SK-N-SH (cell line): ENCODE measurements around the gene DMD. TPM values are rescaled to one million over a fixed set of nuclear protein-coding genes. Genes with fewer than 3 reads are reported as not detected.

ENCODE experiments used
- CTCF ChIA-PET: fragments of 300-600, 350-600 bp; formaldehyde crosslinking; extraction: SDS; loops from one replicate; lab custom pipeline; 2021; lab: Yijun Ruan, JAX
- POLR2A ChIA-PET: fragments of 350-600 bp; sonication (Branson Sonifier 250); formaldehyde crosslinking; extraction: SDS; loops from one replicate; lab custom pipeline; 2020; ENCODE audit warnings: antibody characterized with exemption, inconsistent platforms; lab: Yijun Ruan, JAX
- DNase-seq: peaks from one replicate; pipeline ENCODE4 v3.0.0; 2012
- H2AFZ ChIP-seq: fragments of 200-600 bp; sonication (generic); 2 replicates; pipeline ENCODE4 v1.8.1; 2016; ENCODE audit warnings: antibody characterized with exemption, mild to moderate bottlenecking, low read depth
- H3F3A ChIP-seq: fragments of 200-600 bp; sonication (generic); replicated peaks from 2 replicates; pipeline ENCODE3; 2016; ENCODE audit warnings: antibody characterized with exemption, mild to moderate bottlenecking; ENCODE audit not compliant: insufficient read depth
- H3K27ac ChIP-seq, 2 experiments: fragments of 200-500 bp in 1 of 2; fragments of 200-600 bp in 1 of 2; sonication (Bioruptor generic) in 1 of 2; sonication (generic), shearing (Covaris generic) in 1 of 2; 2 replicates each; pipeline versions ENCODE4 v1.5.1 to v1.6.1; 2014 to 2016; ENCODE audit warnings: low read depth in 2 of 2, inconsistent platforms in 1 of 2, low read length in 1 of 2, mild to moderate bottlenecking in 1 of 2, mixed read lengths in 1 of 2
- H3K27me3 ChIP-seq: fragments of 200-600 bp; sonication (generic), shearing (Covaris generic); 2 replicates; pipeline ENCODE4 v1.6.1; 2016; ENCODE audit warnings: mixed run types; ENCODE audit not compliant: insufficient read depth
- H3K36me3 ChIP-seq, 2 experiments: fragments of 200-500 bp in 1 of 2; fragments of 200-600 bp in 1 of 2; sonication (Bioruptor generic) in 1 of 2; sonication (generic) in 1 of 2; replicated peaks in 1 of 2; 2 replicates each; pipeline versions ENCODE3 to v1.5.1; 2014 to 2016; ENCODE audit warnings: low read length in 1 of 2, mild to moderate bottlenecking in 1 of 2; ENCODE audit not compliant: insufficient read depth in 2 of 2, control insufficient read depth in 1 of 2
- H3K4me1 ChIP-seq, 2 experiments: fragments of 200-500 bp in 1 of 2; fragments of 200-600 bp in 1 of 2; sonication (Bioruptor generic) in 1 of 2; sonication (generic), shearing (Covaris generic) in 1 of 2; 2 replicates each; pipeline versions ENCODE4 v1.5.1 to v1.6.1; 2014 to 2016; ENCODE audit warnings: low read depth in 1 of 2, low read length in 1 of 2, mixed run types in 1 of 2; ENCODE audit not compliant: insufficient read depth in 2 of 2, control insufficient read depth in 1 of 2
- H3K4me2 ChIP-seq: fragments of 200-600 bp; sonication (generic), shearing (Covaris generic); 2 replicates; pipeline ENCODE4 v1.6.1; 2017; ENCODE audit warnings: mixed run types
- H3K4me3 ChIP-seq, 2 experiments: fragments of 200-500 bp in 1 of 2; fragments of 200-600 bp in 1 of 2; sonication (Bioruptor generic) in 1 of 2; sonication (generic), shearing (Covaris generic) in 1 of 2; 2 replicates each; pipeline versions ENCODE4 v1.5.1 to v1.8.1; 2014 to 2016; ENCODE audit warnings: low read depth in 2 of 2, inconsistent platforms in 1 of 2, low read length in 1 of 2, mild to moderate bottlenecking in 1 of 2, mixed read lengths in 1 of 2, moderate library complexity in 1 of 2
- H3K79me2 ChIP-seq: fragments of 200-600 bp; sonication (generic); 2 replicates; pipeline ENCODE4 v1.8.1; 2017; ENCODE audit warnings: mild to moderate bottlenecking; ENCODE audit not compliant: insufficient read depth
- H3K9ac ChIP-seq: fragments of 200-600 bp; sonication (generic); 2 replicates; pipeline ENCODE4 v1.6.1; 2017; ENCODE audit warnings: mixed run types
- H3K9me2 ChIP-seq: fragments of 200-600 bp; sonication (generic); 2 replicates; pipeline ENCODE4 v1.6.1; 2017; ENCODE audit warnings: mixed run types
- H3K9me3 ChIP-seq: fragments of 200-600 bp; sonication (generic); 2 replicates; pipeline ENCODE4 v1.6.1; 2017; ENCODE audit warnings: mixed run types, mild to moderate bottlenecking, moderate library complexity
- H4K20me1 ChIP-seq: fragments of 200-600 bp; sonication (generic); 2 replicates; pipeline ENCODE4 v1.6.1; 2017; ENCODE audit warnings: mild to moderate bottlenecking, mixed run types; ENCODE audit not compliant: insufficient read depth
- CHD2 ChIP-seq: fragments of 150-350 bp; IDR thresholded peaks from 2 replicates; pipeline ENCODE4 v1.6.1; 2018; ENCODE audit warnings: low read length; ENCODE audit not compliant: partially characterized antibody
- EP300 ChIP-seq, 2 experiments: IDR thresholded peaks; 2 replicates each; pipeline versions ENCODE4 v1.4.0 to v1.6.1; 2012; ENCODE audit warnings: borderline replicate concordance in 1 of 2, low read depth in 1 of 2, low read length in 1 of 2
- FOSL2 ChIP-seq: IDR thresholded peaks from 2 replicates; pipeline ENCODE4 v1.4.0; 2012; ENCODE audit warnings: low read depth, mild to moderate bottlenecking, moderate library complexity, borderline replicate concordance
- FOXJ3 ChIP-seq: sonication (generic); formaldehyde crosslinking; IDR thresholded peaks from 2 replicates; pipeline ENCODE4 v1.5.1; 2020; ENCODE audit warnings: mild to moderate bottlenecking, missing genetic modification reagents
- FOXM1 ChIP-seq: IDR thresholded peaks from 2 replicates; pipeline ENCODE4 v1.4.0; 2012; ENCODE audit warnings: low read depth, mild to moderate bottlenecking
- GABPA ChIP-seq: IDR thresholded peaks from 2 replicates; pipeline ENCODE4 v1.4.0; 2012; ENCODE audit warnings: low read depth, mild to moderate bottlenecking
- GATA2 ChIP-seq: sonication (generic); formaldehyde crosslinking; IDR thresholded peaks from 2 replicates; pipeline ENCODE4 v1.5.0; 2020; ENCODE audit warnings: mild to moderate bottlenecking, missing genetic modification reagents
- MEF2A ChIP-seq: IDR thresholded peaks from 2 replicates; pipeline ENCODE4 v1.4.0; 2012; ENCODE audit warnings: low read depth, borderline replicate concordance
- NFIC ChIP-seq: IDR thresholded peaks from 2 replicates; pipeline ENCODE4 v1.4.0; 2012; ENCODE audit warnings: borderline replicate concordance
- RFX5 ChIP-seq: IDR thresholded peaks from 2 replicates; pipeline ENCODE4 v1.6.1; 2012; ENCODE audit warnings: mild to moderate bottlenecking, improper control_type of control experiment, low read length
- RXRA ChIP-seq: IDR thresholded peaks from 2 replicates; pipeline ENCODE4 v1.4.0; 2012; ENCODE audit warnings: low read depth, mild to moderate bottlenecking, borderline replicate concordance
- SIN3A ChIP-seq: IDR thresholded peaks from 2 replicates; pipeline ENCODE4 v1.6.1; 2012; ENCODE audit warnings: low read depth, mild to moderate bottlenecking, low read length, moderate library complexity, borderline replicate concordance
- SMC3 ChIP-seq: IDR thresholded peaks from 2 replicates; pipeline ENCODE4 v1.6.1; 2012; ENCODE audit warnings: low read depth, low read length, improper control_type of control experiment
- TAF1 ChIP-seq: IDR thresholded peaks from 2 replicates; pipeline ENCODE4 v1.6.1; 2012; ENCODE audit warnings: low read depth, mild to moderate bottlenecking, low read length, moderate library complexity, borderline replicate concordance
- TCF12 ChIP-seq: IDR thresholded peaks from 2 replicates; pipeline ENCODE4 v1.4.0; 2012
- TEAD4 ChIP-seq: IDR thresholded peaks from 2 replicates; pipeline ENCODE4 v1.4.0; 2012; ENCODE audit warnings: mild to moderate bottlenecking, borderline replicate concordance; ENCODE audit not compliant: insufficient read depth
- whole genome bisulfite sequencing: methylation state at CpG from one replicate; pipeline ENCODE4 v1.1.6; 2017; ENCODE audit warnings: low lambda C conversion rate; 5-methylcytosine and 5-hydroxymethylcytosine counted together
- polyA plus RNA-seq, 3 experiments: library from polyadenylated mRNA; depleted of rRNA; stranded (reverse); fragments of >200 nt; gene quantifications; 2 replicates each; pipeline ENCODE4 v1.2.3, GENCODE V29; 2012
- TF ChIP-seq, protein P1 (sequence below): fragments of 200-600 bp; sonication (generic); IDR thresholded peaks from 2 replicates; pipeline ENCODE4 v1.6.1; 2017; ENCODE audit warnings: antibody characterized with exemption, mild to moderate bottlenecking, moderate library complexity
- TF ChIP-seq, protein P2 (sequence below): IDR thresholded peaks from 2 replicates; pipeline ENCODE4; 2012
- TF ChIP-seq, protein P3 (sequence below): fragments of 150-350 bp; IDR thresholded peaks from 2 replicates; pipeline ENCODE4 v1.6.1; 2016; ENCODE audit warnings: mild to moderate bottlenecking, low read depth, low read length
- TF ChIP-seq, protein P4 (sequence below): IDR thresholded peaks from 2 replicates; pipeline ENCODE4 v1.4.0; 2012; ENCODE audit warnings: low read depth, borderline replicate concordance

The DMD gene
- polyA plus RNA-seq, 1 of the 3 experiments (the other 2 are of a cell fraction) = 3.9 TPM

DNA sequence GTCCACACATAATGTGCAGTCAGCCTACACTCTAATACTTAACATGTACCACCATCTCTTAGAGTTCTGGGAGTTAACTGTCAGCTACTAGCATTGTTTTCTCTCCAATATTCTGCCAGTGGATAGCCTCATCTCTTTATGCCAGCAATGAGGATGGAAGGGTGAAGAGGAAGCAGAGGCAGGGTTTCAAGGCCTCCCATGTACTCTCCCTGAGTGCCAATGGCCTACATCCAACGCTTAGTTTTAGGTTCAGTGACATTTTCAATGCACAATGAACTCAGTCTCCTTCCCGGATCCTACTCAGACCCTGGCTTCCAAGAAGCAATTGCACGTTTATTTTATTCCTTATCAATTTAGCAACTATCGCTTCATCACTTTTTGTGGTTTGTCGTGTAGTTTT lies 686.1 kb downstream of the DMD start:
- no peaks in the 10 kb centered on the region for H3F3A ChIP-seq
- POLR2A ChIA-PET = no interaction called here
- H4K20me1 ChIP-seq = no peaks in the 10 kb centered on the region
- no peak for TF ChIP-seq GABPA
- H3K4me3 ChIP-seq = no peak overlapping the region
- no peak overlapping the region for H3K4me2 ChIP-seq
- H2AFZ ChIP-seq = no peak overlapping the region
- WGBS = 9% methylated on average over 5 of the region's 5 CpGs
- no peaks in the 10 kb centered on the region for H3K9me2 ChIP-seq
- H3K27ac ChIP-seq = peak overlapping the region in 1 of 2 experiments; percentile 91; a peak in 2 of 4 replicates
- DNase-seq = no peak
- no peaks in the 10 kb centered on the region for H3K79me2 ChIP-seq
- no peaks in the 10 kb centered on the region for H3K36me3 ChIP-seq
- CTCF ChIA-PET = no interaction called here
- H3K4me1 ChIP-seq = peaks cover 0 to 3% of the 10 kb centered on the region in 2 experiments; a peak in 2 of 4 replicates
- H3K9ac ChIP-seq = no peak overlapping the region
- no peaks in the 10 kb centered on the region for H3K9me3 ChIP-seq
- no peaks in the 10 kb centered on the region for H3K27me3 ChIP-seq

DNA sequence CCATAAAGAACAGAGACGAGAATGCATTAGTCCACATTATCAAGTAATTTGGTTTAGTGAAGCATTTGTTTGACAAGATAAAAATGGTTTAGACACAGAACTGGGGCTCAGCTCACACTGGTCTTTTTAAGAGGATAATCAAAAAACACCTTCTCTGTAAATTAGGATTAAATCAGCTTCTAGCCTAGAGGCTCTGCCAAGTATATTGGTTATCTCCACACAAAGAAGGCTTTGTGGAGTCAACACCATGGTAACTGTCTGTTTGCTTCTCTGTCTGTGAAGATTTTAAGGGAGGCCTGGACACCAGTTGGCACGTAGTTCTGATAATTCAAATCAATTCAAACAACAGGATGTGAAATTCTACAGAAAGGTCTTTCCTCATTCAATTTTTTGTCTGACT lies 687.0 kb downstream of the DMD start:
- Histone ChIP-seq H3K27ac (peak overlapping the region in 1 of 2 experiments; percentile 91; a peak in 2 of 4 replicates), H3K79me2 (no peaks in the 10 kb centered on the region), H3K36me3 (no peaks in the 10 kb centered on the region), H3K9me2 (no peaks in the 10 kb centered on the region), H3F3A (no peaks in the 10 kb centered on the region), H3K4me1 (peaks cover 0 to 3% of the 10 kb centered on the region in 2 experiments; a peak in 2 of 4 replicates), H3K9ac (no peak overlapping the region), H3K9me3 (no peaks in the 10 kb centered on the region), H2AFZ (no peak overlapping the region), H3K4me3 (no peak overlapping the region), H3K4me2 (no peak overlapping the region), H3K27me3 (no peaks in the 10 kb centered on the region), H4K20me1 (no peaks in the 10 kb centered on the region)
- peak; percentile 58; the same call in 1 of the 2 replicates for TF ChIP-seq FOXJ3 (CRISPR knock-in tag)
- peak; percentile 78 for TF ChIP-seq GATA2
- no peak for TF ChIP-seq NFIC
- no peak for TF ChIP-seq FOXM1
- no peak for TF ChIP-seq RFX5
- TF ChIP-seq EP300 (IDR thresholded peaks at IDR 0.05; ENCODE audit: borderline replicate concordance in 1 of 2, low read depth in 1 of 2, low read length in 1 of 2) = peak in 1 of 2 experiments; percentile 57; a peak in 1 of 4 replicates
- TF ChIP-seq RXRA = no peak
- TF ChIP-seq TEAD4 = no peak
- TF ChIP-seq, protein P1, sequence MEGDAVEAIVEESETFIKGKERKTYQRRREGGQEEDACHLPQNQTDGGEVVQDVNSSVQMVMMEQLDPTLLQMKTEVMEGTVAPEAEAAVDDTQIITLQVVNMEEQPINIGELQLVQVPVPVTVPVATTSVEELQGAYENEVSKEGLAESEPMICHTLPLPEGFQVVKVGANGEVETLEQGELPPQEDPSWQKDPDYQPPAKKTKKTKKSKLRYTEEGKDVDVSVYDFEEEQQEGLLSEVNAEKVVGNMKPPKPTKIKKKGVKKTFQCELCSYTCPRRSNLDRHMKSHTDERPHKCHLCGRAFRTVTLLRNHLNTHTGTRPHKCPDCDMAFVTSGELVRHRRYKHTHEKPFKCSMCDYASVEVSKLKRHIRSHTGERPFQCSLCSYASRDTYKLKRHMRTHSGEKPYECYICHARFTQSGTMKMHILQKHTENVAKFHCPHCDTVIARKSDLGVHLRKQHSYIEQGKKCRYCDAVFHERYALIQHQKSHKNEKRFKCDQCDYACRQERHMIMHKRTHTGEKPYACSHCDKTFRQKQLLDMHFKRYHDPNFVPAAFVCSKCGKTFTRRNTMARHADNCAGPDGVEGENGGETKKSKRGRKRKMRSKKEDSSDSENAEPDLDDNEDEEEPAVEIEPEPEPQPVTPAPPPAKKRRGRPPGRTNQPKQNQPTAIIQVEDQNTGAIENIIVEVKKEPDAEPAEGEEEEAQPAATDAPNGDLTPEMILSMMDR = no peak
- TF ChIP-seq, protein P2, sequence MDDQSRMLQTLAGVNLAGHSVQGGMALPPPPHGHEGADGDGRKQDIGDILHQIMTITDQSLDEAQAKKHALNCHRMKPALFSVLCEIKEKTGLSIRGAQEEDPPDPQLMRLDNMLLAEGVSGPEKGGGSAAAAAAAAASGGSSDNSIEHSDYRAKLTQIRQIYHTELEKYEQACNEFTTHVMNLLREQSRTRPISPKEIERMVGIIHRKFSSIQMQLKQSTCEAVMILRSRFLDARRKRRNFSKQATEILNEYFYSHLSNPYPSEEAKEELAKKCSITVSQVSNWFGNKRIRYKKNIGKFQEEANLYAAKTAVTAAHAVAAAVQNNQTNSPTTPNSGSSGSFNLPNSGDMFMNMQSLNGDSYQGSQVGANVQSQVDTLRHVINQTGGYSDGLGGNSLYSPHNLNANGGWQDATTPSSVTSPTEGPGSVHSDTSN = no peak
- TF ChIP-seq MEF2A = no peak
- TF ChIP-seq, protein P3, sequence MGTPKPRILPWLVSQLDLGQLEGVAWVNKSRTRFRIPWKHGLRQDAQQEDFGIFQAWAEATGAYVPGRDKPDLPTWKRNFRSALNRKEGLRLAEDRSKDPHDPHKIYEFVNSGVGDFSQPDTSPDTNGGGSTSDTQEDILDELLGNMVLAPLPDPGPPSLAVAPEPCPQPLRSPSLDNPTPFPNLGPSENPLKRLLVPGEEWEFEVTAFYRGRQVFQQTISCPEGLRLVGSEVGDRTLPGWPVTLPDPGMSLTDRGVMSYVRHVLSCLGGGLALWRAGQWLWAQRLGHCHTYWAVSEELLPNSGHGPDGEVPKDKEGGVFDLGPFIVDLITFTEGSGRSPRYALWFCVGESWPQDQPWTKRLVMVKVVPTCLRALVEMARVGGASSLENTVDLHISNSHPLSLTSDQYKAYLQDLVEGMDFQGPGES = no peak
- TF ChIP-seq TCF12 = no peak
- TF ChIP-seq CHD2 = no peak
- no peak for TF ChIP-seq FOSL2
- TF ChIP-seq SIN3A = no peak
- no peak for TF ChIP-seq TAF1
- TF ChIP-seq, protein P4, sequence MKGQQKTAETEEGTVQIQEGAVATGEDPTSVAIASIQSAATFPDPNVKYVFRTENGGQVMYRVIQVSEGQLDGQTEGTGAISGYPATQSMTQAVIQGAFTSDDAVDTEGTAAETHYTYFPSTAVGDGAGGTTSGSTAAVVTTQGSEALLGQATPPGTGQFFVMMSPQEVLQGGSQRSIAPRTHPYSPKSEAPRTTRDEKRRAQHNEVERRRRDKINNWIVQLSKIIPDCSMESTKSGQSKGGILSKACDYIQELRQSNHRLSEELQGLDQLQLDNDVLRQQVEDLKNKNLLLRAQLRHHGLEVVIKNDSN = no peak
- no peak for TF ChIP-seq SMC3
- WGBS = 5% methylated on average over 2 of the region's 2 CpGs
- ChIA-PET CTCF (no interaction called here), POLR2A (no interaction called here)
- peak; percentile 27 for DNase-seq
